Mucosa of descending colon (tissue), 3 donors: ENCODE measurements around the gene PLAA. TPM values are rescaled to one million over a fixed set of nuclear protein-coding genes. Genes with fewer than 3 reads are reported as not detected.

Experiments used
- ATAC-seq: fragments of 200-7000 bp; cut with Tn5 transposase; one replicate; pipeline ENCODE4 v1.9.1; 2020; ENCODE audit warnings: mild to moderate bottlenecking, moderate library complexity
- DNase-seq, 3 donors: peaks; one replicate each; pipeline ENCODE4 v3.0.0-alpha.2; 2020
- H3K36me3 ChIP-seq: fragments of 200-600 bp; one replicate; pipeline ENCODE4 v1.8.0; 2021; ENCODE audit warnings: low read depth, mild to moderate bottlenecking
- H3K4me1 ChIP-seq: fragments of 200-600 bp; one replicate; pipeline ENCODE4 v1.8.0; 2021; ENCODE audit warnings: low read depth, mild to moderate bottlenecking
- H3K4me3 ChIP-seq: fragments of 200-600 bp; one replicate; pipeline ENCODE4 v1.8.0; 2021; ENCODE audit warnings: mild to moderate bottlenecking
- H3K9me3 ChIP-seq: fragments of 200-600 bp; one replicate; pipeline ENCODE4 v1.8.0; 2021; ENCODE audit warnings: mild to moderate bottlenecking
- intact Hi-C, 2 donors: fragments of 100-400 bp; cut with DNase I in 1 of 2; cut with micrococcal nuclease in 1 of 2; formaldehyde crosslinking; loops; one replicate each; pipeline versions ENCODE4 v1.11.0 to v1.11.1; 2022; cut with DNase I, micrococcal nuclease
- total RNA-seq, 3 donors: library from RNA; stranded (reverse); fragmentation: NEBNext Ultra II Directional in 2 of 3; extraction: Animal tissue kit (Norgen Biotek cat#: 25700) in 2 of 3; gene quantifications; one replicate each; pipeline versions ENCODE4 v1.2.1 to v1.2.4, GENCODE V29; 2021 to 2023
- TF ChIP-seq, protein P1 (sequence below): fragments of 200-600 bp; IDR thresholded peaks from one replicate; pipeline ENCODE4 v1.8.0; 2022; ENCODE audit warnings: antibody characterized with exemption, mild to moderate bottlenecking
- donor health status: DM: no; HTN: no; CAD: no; lungs with moderate emphysema.
- donor health status: DM: no; HTN: no; CAD: no.
- donor health status: DM: no; HTN: yes; CAD: no.

The PLAA gene
- total RNA-seq, 3 donors from 2014 or later: 24.8 to 28.4 (median 27.8) TPM

DNA sequence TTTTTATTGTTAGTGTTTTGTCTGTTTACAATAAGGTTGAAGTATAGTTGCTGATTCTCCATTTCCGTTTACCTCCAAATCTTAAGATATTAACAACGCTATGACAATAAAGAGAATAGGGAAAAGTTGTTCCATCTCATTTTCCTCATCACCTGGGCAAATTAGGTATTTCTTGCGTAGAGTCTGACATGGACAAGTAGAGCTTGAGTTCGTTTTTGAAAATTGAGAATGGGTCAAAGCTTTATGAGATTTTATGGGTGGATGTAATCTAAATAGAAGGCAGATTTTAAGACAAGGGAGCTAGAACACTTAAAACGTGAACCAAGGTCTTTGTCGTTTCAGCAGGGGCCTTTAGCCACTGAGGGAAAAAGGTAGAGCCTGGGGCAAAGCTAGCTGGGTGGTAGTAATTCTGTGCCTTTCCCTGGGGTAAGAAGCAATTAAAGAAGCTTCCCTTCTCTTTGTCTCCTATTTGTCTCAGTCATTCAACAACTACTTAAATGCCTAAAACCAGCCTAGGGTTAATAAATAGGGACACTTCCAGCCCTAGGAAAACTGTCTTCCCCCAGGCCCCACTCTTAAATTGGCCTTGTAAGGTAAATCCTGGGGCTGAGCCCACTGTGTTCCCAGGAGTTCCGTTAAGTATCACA lies 53.9 kb downstream of the PLAA start:
- Histone ChIP-seq H3K4me1 (peaks cover 13% of the 10 kb centered on the region), H3K4me3 (peak overlapping the region; percentile 66), H3K9me3 (peaks cover 8% of the 10 kb centered on the region), H3K36me3 (no peaks in the 10 kb centered on the region)
- DNase-seq (no peak), ATAC-seq (no peak)
- intact Hi-C loops: loop anchor here in 1 of 2 donors (5.0 kb wide), 1 partner anchor 54 kb away; the partner anchor contains the start of gene PLAA
- TF ChIP-seq, protein P1, sequence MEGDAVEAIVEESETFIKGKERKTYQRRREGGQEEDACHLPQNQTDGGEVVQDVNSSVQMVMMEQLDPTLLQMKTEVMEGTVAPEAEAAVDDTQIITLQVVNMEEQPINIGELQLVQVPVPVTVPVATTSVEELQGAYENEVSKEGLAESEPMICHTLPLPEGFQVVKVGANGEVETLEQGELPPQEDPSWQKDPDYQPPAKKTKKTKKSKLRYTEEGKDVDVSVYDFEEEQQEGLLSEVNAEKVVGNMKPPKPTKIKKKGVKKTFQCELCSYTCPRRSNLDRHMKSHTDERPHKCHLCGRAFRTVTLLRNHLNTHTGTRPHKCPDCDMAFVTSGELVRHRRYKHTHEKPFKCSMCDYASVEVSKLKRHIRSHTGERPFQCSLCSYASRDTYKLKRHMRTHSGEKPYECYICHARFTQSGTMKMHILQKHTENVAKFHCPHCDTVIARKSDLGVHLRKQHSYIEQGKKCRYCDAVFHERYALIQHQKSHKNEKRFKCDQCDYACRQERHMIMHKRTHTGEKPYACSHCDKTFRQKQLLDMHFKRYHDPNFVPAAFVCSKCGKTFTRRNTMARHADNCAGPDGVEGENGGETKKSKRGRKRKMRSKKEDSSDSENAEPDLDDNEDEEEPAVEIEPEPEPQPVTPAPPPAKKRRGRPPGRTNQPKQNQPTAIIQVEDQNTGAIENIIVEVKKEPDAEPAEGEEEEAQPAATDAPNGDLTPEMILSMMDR: no peak

DNA sequence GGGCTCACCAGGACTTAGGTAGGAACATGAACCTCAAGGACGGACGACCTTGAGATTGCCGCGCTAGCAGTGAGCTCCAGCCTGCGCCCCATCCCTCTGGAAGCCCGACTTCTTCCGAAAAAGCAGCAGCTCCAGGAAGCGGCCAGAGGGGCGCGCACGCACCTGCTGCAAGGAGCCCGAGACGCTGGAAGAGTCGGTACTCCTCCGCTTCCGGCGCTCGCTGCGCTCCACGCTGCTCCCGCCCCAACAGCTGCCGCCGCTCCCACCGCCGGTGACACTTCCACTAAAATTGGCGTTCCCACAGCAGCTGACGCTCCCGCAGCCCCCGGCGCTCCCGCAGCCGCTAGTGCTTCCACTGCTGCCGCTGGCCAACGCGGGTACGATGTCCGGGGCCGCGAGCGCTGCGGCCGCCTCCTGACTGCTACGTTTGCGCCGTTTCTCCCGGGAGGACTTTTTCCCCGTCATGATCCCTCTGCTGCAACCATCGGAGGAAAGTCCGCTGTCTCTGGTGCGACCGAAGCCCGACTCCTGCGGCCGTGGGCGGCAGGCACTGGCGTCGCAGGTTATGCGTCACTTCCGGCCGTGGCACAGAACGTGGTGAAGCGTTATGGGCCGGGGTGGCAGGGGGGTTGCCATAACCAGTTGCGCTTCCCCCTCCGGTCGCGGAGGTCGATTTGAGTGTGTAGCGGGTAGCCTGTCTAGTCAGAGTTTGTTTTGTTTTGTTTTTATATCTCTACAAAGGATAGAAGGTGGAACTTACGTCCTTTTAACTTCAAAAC lies 54.6 kb downstream of the PLAA start, which contains the start of gene CAAP1:
Gene CAAP1, minus strand, starts transcription at position 552 of the 779 bp plus-strand sequence. Its CDS starts 87 bp downstream, at position 465.
- Histone ChIP-seq H3K4me3 (peak within 1 kb of the TSS; percentile 66), H3K9me3 (peaks cover 8% of the 10 kb centered on the region), H3K4me1 (peaks cover 13% of the 10 kb centered on the region), H3K36me3 (no peaks in the 10 kb centered on the region)
- intact Hi-C loops: loop anchor here in 1 of 2 donors (5.0 kb wide), 1 partner anchor 55 kb away; the partner anchor contains the start of gene PLAA
- peak; percentile 95 to 97 (median 96) for DNase-seq
- TF ChIP-seq, protein P1: no peak
- peak; percentile 96 for ATAC-seq

DNA sequence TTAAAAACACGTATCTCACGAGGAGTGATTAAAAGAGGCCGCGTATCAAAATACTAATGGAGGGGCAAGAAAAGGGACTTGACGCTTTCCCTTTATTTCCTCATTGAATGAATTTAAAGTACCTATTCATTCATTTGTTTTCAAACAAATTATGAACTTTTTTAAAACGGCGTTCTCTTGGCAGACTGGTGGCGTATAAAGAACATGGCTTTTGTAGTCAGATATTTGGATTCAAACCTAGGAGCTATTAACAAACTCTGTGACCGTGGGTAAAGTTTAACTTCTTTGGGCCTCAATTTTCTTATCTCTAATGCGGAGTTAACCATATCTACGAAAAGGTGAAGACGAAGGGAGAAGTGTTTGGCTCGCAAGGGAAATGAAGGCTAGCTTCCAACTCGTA lies 55.3 kb downstream of the PLAA start:
- intact Hi-C loops: loop anchor here in 1 of 2 donors (5.0 kb wide), 1 partner anchor 56 kb away; the partner anchor contains the start of gene PLAA
- no peak for ATAC-seq

DNA sequence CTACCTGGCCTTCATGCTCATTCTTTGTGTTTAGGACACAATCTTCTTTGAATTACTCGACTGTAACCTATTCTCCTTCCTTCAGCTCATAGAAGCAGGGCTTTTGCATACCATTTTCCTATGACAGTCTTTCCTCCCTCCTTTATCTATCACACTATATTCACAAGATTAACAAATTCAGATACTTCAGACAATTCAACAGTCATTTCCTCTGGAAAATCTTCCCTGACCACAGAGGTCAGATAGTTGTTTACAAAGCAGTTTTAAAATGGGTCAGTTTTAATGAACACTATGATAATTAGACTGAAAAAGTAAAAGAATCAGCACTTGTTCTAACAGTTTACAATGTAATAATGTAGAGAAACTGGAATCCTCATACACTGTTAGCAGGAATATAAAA lies 58.8 kb downstream of the PLAA start:
- DNase-seq: no peak
- no peak for ATAC-seq
- Histone ChIP-seq H3K9me3 (no peaks in the 10 kb centered on the region), H3K4me3 (no peak overlapping the region), H3K36me3 (no peaks in the 10 kb centered on the region), H3K4me1 (peaks cover 9% of the 10 kb centered on the region)
- TF ChIP-seq, protein P1: no peak
- intact Hi-C loops: no loop called here

More for the DNA sequence above, 55.3 kb downstream of the PLAA start:
- Histone ChIP-seq H3K9me3 (peaks cover 8% of the 10 kb centered on the region), H3K36me3 (no peaks in the 10 kb centered on the region), H3K4me1 (peaks cover 13% of the 10 kb centered on the region), H3K4me3 (peak overlapping the region; percentile 66)
- TF ChIP-seq, protein P1: no peak
- no peak for DNase-seq

DNA sequence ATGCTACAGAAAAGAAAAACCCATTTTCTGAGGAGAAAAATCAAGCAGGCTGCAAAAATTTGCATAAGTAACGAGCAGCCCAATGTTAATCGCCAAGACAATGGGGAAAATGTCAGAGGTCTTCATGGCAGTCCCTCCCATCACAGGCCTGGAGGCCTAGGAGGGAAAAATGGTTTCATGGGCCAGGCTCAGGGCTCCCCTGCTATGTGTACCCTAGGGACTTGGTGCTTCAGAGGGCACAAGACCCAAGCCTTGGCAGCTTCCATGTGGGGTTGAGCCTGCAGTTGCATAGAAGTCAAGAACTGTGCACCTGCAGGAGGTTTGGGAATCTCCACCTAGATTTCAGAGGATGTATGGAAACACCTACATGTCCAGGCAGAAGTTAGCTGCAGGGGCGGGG lies 64.9 kb downstream of the PLAA start:
- TF ChIP-seq, protein P1: no peak
- ATAC-seq (no peak), DNase-seq (no peak)
- no peak overlapping the region for H3K4me3 ChIP-seq
- H3K36me3 ChIP-seq: no peaks in the 10 kb centered on the region
- H3K9me3 ChIP-seq: peaks cover 5% of the 10 kb centered on the region
- no peaks in the 10 kb centered on the region for H3K4me1 ChIP-seq
- intact Hi-C loops: no loop called here
